Endometrium (tissue), 2 donors: ENCODE data around the gene ALDH2.
A peak's percentile ranks its signal among the peaks of the same experiment; 100 is the strongest.
"Not testable (repeated sequence)": the region's sequence is repeated elsewhere in the genome, so short reads cannot be mapped to it uniquely, and the experiment has no call there.

Source experiments
- FAIRE-seq: peaks from 2 replicates; lab custom pipeline; 2012; peaks lifted over from hg19 to GRCh38; lab: Jason Lieb, UNC
- donor health status: control.
- donor health status: control.

The ALDH2 gene

GRCh38 chr12:111759271-111759670, 7.5 kb upstream of the ALDH2 start:
- no peak for FAIRE-seq

GRCh38 chr12:111759991-111760390, 6.7 kb upstream of the ALDH2 start:
- no peak for FAIRE-seq

- no peak for FAIRE-seq
Observed at GRCh38 chr12:111761099-111761498, 5.6 kb upstream of the ALDH2 start.

GRCh38 chr12:111761706-111762105, 5.0 kb upstream of the ALDH2 start:
- no peak for FAIRE-seq

- FAIRE-seq = not testable (repeated sequence)
Observed at GRCh38 chr12:111763552-111763951, 3.2 kb upstream of the ALDH2 start.

GRCh38 chr12:111764120-111764821, 2.5 kb upstream of the ALDH2 start:
- no peak for FAIRE-seq

GRCh38 chr12:111767362-111768158, 827 bp downstream of the ALDH2 start:
- FAIRE-seq = no peak

GRCh38 chr12:111768159-111768895, 1.6 kb downstream of the ALDH2 start:
- no peak for FAIRE-seq

GRCh38 chr12:111769599-111769998, 2.9 kb downstream of the ALDH2 start:
- no peak for FAIRE-seq

- no peak for FAIRE-seq
Observed at GRCh38 chr12:111773801-111774551, 7.2 kb downstream of the ALDH2 start.

GRCh38 chr12:111775205-111776193, 8.8 kb downstream of the ALDH2 start:
- FAIRE-seq = peak; percentile 65

- no peak for FAIRE-seq
Observed at GRCh38 chr12:111776836-111777344, 10.2 kb downstream of the ALDH2 start.

GRCh38 chr12:111777345-111778045, 10.8 kb downstream of the ALDH2 start:
- no peak for FAIRE-seq

- FAIRE-seq = no peak
Observed at GRCh38 chr12:111780166-111780565, 13.4 kb downstream of the ALDH2 start.

- FAIRE-seq = no peak
Observed at GRCh38 chr12:111780615-111781014, 13.9 kb downstream of the ALDH2 start.

GRCh38 chr12:111781085-111781658, 14.4 kb downstream of the ALDH2 start:
- no peak for FAIRE-seq

GRCh38 chr12:111783046-111783445, 16.3 kb downstream of the ALDH2 start:
- no peak for FAIRE-seq

GRCh38 chr12:111784953-111785352, 18.2 kb downstream of the ALDH2 start:
- FAIRE-seq = no peak

GRCh38 chr12:111785651-111786050, 18.9 kb downstream of the ALDH2 start:
- no peak for FAIRE-seq
